ENCODE data around the gene DDX3X.
A peak's percentile ranks its signal among the peaks of the same experiment; 100 is the strongest.

Gene DDX3X

GRCh38 chrX:41347186-41347585, 13.2 kb downstream of the DDX3X start:
- TF ChIP-seq TAF1 (IDR thresholded peaks at IDR 0.05; ENCODE audit: borderline replicate concordance, insufficient read depth, low read length) (no peak), SIN3A (IDR thresholded peaks at IDR 0.05; ENCODE audit: borderline replicate concordance, insufficient read depth, low read length) (no peak), FOXP2 (optimal IDR thresholded peaks at IDR 0.05; ENCODE audit: borderline replicate concordance, extremely low read depth, extremely low read length, insufficient read depth) (no peak), POLR2AphosphoS5 (IDR thresholded peaks at IDR 0.05; ENCODE audit: low read depth, low read length) (no peak)
- TF ChIP-seq, protein P1, sequence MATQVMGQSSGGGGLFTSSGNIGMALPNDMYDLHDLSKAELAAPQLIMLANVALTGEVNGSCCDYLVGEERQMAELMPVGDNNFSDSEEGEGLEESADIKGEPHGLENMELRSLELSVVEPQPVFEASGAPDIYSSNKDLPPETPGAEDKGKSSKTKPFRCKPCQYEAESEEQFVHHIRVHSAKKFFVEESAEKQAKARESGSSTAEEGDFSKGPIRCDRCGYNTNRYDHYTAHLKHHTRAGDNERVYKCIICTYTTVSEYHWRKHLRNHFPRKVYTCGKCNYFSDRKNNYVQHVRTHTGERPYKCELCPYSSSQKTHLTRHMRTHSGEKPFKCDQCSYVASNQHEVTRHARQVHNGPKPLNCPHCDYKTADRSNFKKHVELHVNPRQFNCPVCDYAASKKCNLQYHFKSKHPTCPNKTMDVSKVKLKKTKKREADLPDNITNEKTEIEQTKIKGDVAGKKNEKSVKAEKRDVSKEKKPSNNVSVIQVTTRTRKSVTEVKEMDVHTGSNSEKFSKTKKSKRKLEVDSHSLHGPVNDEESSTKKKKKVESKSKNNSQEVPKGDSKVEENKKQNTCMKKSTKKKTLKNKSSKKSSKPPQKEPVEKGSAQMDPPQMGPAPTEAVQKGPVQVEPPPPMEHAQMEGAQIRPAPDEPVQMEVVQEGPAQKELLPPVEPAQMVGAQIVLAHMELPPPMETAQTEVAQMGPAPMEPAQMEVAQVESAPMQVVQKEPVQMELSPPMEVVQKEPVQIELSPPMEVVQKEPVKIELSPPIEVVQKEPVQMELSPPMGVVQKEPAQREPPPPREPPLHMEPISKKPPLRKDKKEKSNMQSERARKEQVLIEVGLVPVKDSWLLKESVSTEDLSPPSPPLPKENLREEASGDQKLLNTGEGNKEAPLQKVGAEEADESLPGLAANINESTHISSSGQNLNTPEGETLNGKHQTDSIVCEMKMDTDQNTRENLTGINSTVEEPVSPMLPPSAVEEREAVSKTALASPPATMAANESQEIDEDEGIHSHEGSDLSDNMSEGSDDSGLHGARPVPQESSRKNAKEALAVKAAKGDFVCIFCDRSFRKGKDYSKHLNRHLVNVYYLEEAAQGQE (IDR thresholded peaks at IDR 0.05; ENCODE audit: insufficient read depth in 1 of 2, low read depth in 2 of 2, low read length in 2 of 2), result no peak

DNA sequence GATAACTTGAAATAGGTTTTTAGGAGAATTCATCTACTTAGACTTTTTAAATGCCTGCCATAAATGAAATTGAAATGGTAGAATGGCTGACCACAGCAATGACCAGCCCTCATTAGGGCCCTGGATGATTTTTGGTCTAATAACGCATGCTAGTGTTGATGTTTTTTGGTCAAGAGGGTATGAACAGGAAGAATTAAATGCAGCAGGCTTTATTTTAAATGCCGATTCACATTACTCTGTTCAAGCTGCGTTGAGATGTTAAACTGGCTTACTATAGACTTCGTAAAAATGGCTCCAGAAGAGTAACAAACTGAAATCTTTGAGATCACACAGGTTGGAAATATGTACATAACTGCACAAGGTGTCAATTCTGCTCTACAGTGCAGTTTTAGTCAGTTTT, 14.6 kb downstream of the DDX3X start:
- TF ChIP-seq, protein P1 (IDR thresholded peaks at IDR 0.05; ENCODE audit: insufficient read depth in 1 of 2, low read depth in 2 of 2, low read length in 2 of 2), result no peak
- TF ChIP-seq POLR2AphosphoS5 (IDR thresholded peaks at IDR 0.05; ENCODE audit: low read depth, low read length), result no peak
- TF ChIP-seq SIN3A (IDR thresholded peaks at IDR 0.05; ENCODE audit: borderline replicate concordance, insufficient read depth, low read length), result no peak
- TF ChIP-seq TAF1 (IDR thresholded peaks at IDR 0.05; ENCODE audit: borderline replicate concordance, insufficient read depth, low read length), result no peak
- no peak for TF ChIP-seq FOXP2 (optimal IDR thresholded peaks at IDR 0.05; ENCODE audit: borderline replicate concordance, extremely low read depth, extremely low read length, insufficient read depth)

GRCh38 chrX:41350150-41350975, 16.4 kb downstream of the DDX3X start:
- TF ChIP-seq POLR2AphosphoS5 (IDR thresholded peaks at IDR 0.05; ENCODE audit: low read depth, low read length) (peak; percentile 64; the same call in 1 of the 2 replicates), SIN3A (IDR thresholded peaks at IDR 0.05; ENCODE audit: borderline replicate concordance, insufficient read depth, low read length) (no peak)

DNA sequence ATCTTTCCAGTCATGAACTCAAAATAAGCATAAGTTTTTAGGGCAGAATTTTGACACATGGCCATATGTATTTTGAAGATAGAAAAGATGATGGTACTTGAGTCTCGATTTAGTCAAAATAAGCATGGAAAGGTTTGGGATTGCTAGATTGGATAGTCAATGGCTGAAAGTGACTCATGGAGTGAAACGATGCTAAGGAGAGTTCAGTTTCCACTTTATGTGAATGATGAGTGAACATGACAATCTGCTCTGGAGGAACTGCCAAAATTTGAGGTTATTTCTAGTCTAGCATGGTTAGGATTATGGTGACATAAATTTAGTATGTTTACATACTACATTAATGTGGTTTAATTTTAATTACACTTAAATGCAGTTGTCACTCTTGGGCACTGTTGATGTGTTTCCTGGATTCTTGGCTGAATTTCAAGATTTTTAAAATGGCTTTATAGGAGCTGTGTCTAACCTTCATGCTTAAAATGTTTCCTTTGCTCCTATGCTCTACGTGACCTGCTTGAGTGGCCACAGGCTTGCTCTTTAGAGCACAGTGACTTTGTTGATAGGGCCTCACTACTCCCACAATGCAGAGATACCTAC, 17.1 kb downstream of the DDX3X start:
- TF ChIP-seq SIN3A (IDR thresholded peaks at IDR 0.05; ENCODE audit: borderline replicate concordance, insufficient read depth, low read length) (0 out of 2 replicates have a peak, but pooled peaks have one; percentile 3), FOXP2 (optimal IDR thresholded peaks at IDR 0.05; ENCODE audit: borderline replicate concordance, extremely low read depth, extremely low read length, insufficient read depth) (no peak)

- TF ChIP-seq POLR2AphosphoS5 (IDR thresholded peaks at IDR 0.05; ENCODE audit: low read depth, low read length) (no peak; the same call in 1 of the 2 replicates), TAF1 (IDR thresholded peaks at IDR 0.05; ENCODE audit: borderline replicate concordance, insufficient read depth, low read length) (no peak), SIN3A (IDR thresholded peaks at IDR 0.05; ENCODE audit: borderline replicate concordance, insufficient read depth, low read length) (no peak), FOXP2 (optimal IDR thresholded peaks at IDR 0.05; ENCODE audit: borderline replicate concordance, extremely low read depth, extremely low read length, insufficient read depth) (no peak)
- TF ChIP-seq, protein P1 (IDR thresholded peaks at IDR 0.05; ENCODE audit: insufficient read depth in 1 of 2, low read depth in 2 of 2, low read length in 2 of 2), result no peak
Measured at GRCh38 chrX:41351923-41352322, 18.0 kb downstream of the DDX3X start.

DNA sequence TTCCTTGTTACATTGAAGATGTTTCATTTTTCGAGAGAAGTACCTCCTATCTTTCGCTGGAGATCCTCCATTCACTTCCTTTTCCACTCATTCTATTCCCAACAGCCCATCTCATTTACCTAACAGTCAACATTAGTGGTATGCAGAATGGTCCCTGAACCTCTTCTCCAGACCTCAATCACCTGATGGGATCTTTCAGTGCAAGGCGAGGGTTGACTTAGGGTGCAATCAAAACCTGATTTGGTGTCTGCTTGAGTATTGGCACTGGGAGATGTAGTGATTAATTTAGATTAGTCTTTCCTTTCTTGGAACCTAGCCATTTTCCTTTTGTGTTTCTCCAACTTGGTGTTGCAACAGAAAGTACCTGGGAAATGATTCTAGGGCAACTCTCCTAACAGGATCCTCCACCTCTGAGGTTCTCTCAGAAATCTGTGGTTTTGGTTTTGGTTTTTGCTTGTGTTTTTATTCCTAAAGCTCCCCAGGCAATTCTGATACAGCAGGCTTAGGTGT, 18.4 kb downstream of the DDX3X start:
- TF ChIP-seq SIN3A (IDR thresholded peaks at IDR 0.05; ENCODE audit: borderline replicate concordance, insufficient read depth, low read length) (no peak), TAF1 (IDR thresholded peaks at IDR 0.05; ENCODE audit: borderline replicate concordance, insufficient read depth, low read length) (no peak), POLR2AphosphoS5 (IDR thresholded peaks at IDR 0.05; ENCODE audit: low read depth, low read length) (no peak), FOXP2 (optimal IDR thresholded peaks at IDR 0.05; ENCODE audit: borderline replicate concordance, extremely low read depth, extremely low read length, insufficient read depth) (no peak)
- TF ChIP-seq, protein P1 (IDR thresholded peaks at IDR 0.05; ENCODE audit: insufficient read depth in 1 of 2, low read depth in 2 of 2, low read length in 2 of 2), result no peak

All from PFSK-1 (cell line).